PFSK-1 (cell line): ENCODE measurements around the gene TSPO2.

Experiments
- FOXP2 ChIP-seq: optimal IDR thresholded peaks from 2 replicates; pipeline ENCODE3; 2011; ENCODE audit warnings: borderline replicate concordance, control low read depth, inconsistent platforms; ENCODE audit not compliant: insufficient read depth; ENCODE audit errors: extremely low read length, extremely low read depth
- POLR2AphosphoS5 ChIP-seq: IDR thresholded peaks from 2 replicates; pipeline ENCODE4 v1.6.1; 2012; ENCODE audit warnings: low read depth, mild to moderate bottlenecking, control low read depth, low read length, moderate library complexity
- REST ChIP-seq, 2 experiments: IDR thresholded peaks; 2 replicates each; pipeline versions ENCODE4 v1.6.1 to v1.8.0; 2011 to 2012; ENCODE audit warnings: low read depth in 2 of 2, low read length in 2 of 2, control low read depth in 1 of 2, inconsistent platforms in 1 of 2, mild to moderate bottlenecking in 1 of 2, moderate library complexity in 1 of 2; ENCODE audit not compliant: insufficient read depth in 1 of 2
- SIN3A ChIP-seq: IDR thresholded peaks from 2 replicates; pipeline ENCODE4 v1.6.1; 2012; ENCODE audit warnings: mild to moderate bottlenecking, low read length, moderate library complexity, borderline replicate concordance; ENCODE audit not compliant: insufficient read depth
- TAF1 ChIP-seq: IDR thresholded peaks from 2 replicates; pipeline ENCODE4 v1.6.1; 2012; ENCODE audit warnings: low read length, control low read depth, borderline replicate concordance; ENCODE audit not compliant: insufficient read depth

TSPO2 gene

GRCh38 chr6:41028561-41029412, 13.5 kb upstream of the TSPO2 start:
- TF ChIP-seq SIN3A, result no peak
- no peak for TF ChIP-seq REST (IDR thresholded peaks at IDR 0.05; ENCODE audit: insufficient read depth in 1 of 2, low read depth in 2 of 2, low read length in 2 of 2)
- TF ChIP-seq POLR2AphosphoS5, result no peak

GRCh38 chr6:41032830-41033229, 9.4 kb upstream of the TSPO2 start:
- TF ChIP-seq SIN3A (no peak), REST (IDR thresholded peaks at IDR 0.05; ENCODE audit: insufficient read depth in 1 of 2, low read depth in 2 of 2, low read length in 2 of 2) (no peak), TAF1 (no peak), FOXP2 (no peak), POLR2AphosphoS5 (no peak)

- TF ChIP-seq POLR2AphosphoS5 (no peak), REST (IDR thresholded peaks at IDR 0.05; ENCODE audit: insufficient read depth in 1 of 2, low read depth in 2 of 2, low read length in 2 of 2) (no peak), TAF1 (no peak), FOXP2 (no peak), SIN3A (no peak)
Observed at GRCh38 chr6:41033776-41034175, 8.5 kb upstream of the TSPO2 start.

- TF ChIP-seq REST (IDR thresholded peaks at IDR 0.05; ENCODE audit: insufficient read depth in 1 of 2, low read depth in 2 of 2, low read length in 2 of 2) (no peak), POLR2AphosphoS5 (no peak), TAF1 (no peak), FOXP2 (no peak), SIN3A (no peak)
Observed at GRCh38 chr6:41036186-41036585, 6.1 kb upstream of the TSPO2 start.

GRCh38 chr6:41036601-41037000, 5.7 kb upstream of the TSPO2 start:
- TF ChIP-seq REST (IDR thresholded peaks at IDR 0.05; ENCODE audit: insufficient read depth in 1 of 2, low read depth in 2 of 2, low read length in 2 of 2) (no peak), TAF1 (no peak), SIN3A (no peak), FOXP2 (no peak), POLR2AphosphoS5 (no peak)
